ENCODE data around the gene SCN2A. TPM values are rescaled to one million over a fixed set of nuclear protein-coding genes. Genes with fewer than 3 reads are reported as not detected.
"Not testable (repeated sequence)": the region's sequence is repeated elsewhere in the genome, so short reads cannot be mapped to it uniquely, and the experiment has no call there.

SCN2A gene
- total RNA-seq, 1 donor from 2014 or later: 2.9 TPM

GRCh38 chr2:165312999-165313398 lies 73.8 kb downstream of the SCN2A start:
- Mint-ChIP-seq H3K9me3 (no peaks in the 10 kb centered on the region), H3K4me1 (no peaks in the 10 kb centered on the region), H3K27me3 (ENCODE audit: low read depth) (peaks cover 3% of the 10 kb centered on the region), H3K36me3 (no peaks in the 10 kb centered on the region), H3K4me3 (no peak overlapping the region), H3K27ac (no peak overlapping the region)
- no peak for DNase-seq (ENCODE audit: low spot score in 2 of 2, unreplicated experiment in 2 of 2)
- no peak for TF ChIP-seq CTCF (IDR thresholded peaks at IDR 0.05; ENCODE audit: unreplicated experiment)

DNA sequence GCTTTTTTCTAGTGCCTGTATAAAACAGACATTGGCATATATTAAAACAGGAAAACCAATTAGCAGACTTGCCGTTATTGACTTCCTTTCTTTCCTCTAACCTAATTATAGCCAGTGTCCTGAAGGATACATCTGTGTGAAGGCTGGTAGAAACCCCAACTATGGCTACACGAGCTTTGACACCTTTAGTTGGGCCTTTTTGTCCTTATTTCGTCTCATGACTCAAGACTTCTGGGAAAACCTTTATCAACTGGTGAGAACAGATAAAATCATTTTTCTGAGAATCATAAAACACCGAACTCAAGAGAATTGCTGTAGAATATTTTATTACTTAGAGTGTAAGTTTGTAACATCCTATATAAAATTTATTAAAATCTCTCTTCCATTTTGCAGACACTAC lies 74.3 kb downstream of the SCN2A start:
- Mint-ChIP-seq H3K27me3 (ENCODE audit: low read depth) (peaks cover 3% of the 10 kb centered on the region), H3K36me3 (no peaks in the 10 kb centered on the region), H3K4me1 (no peaks in the 10 kb centered on the region), H3K4me3 (no peak overlapping the region), H3K9me3 (no peaks in the 10 kb centered on the region), H3K27ac (no peak overlapping the region)
- no peak for TF ChIP-seq CTCF (IDR thresholded peaks at IDR 0.05; ENCODE audit: unreplicated experiment)
- no peak for DNase-seq (ENCODE audit: low spot score in 2 of 2, unreplicated experiment in 2 of 2)

DNA sequence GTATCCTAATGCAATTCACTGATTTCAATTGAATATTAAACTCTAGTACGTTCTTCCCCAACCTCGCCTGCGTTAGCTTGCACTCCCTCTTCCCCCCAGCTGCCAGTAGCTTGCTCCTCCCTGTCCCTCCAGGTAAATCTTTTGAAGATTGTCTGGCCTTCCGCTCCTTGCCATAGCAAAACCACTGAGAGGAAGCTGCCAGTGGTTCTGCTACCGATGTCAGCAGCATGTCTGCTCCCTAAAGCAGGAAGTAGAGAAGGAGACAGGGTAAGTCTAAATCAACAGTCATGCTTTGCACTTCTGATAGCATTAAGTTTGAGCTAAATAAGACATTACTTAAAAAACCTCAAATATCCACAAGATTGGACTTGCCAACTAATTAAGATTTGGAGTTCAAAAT lies 89.1 kb downstream of the SCN2A start:
- Mint-ChIP-seq H3K4me3 (no peak overlapping the region), H3K27me3 (ENCODE audit: low read depth) (peaks cover 3% of the 10 kb centered on the region), H3K9me3 (no peaks in the 10 kb centered on the region), H3K36me3 (no peaks in the 10 kb centered on the region), H3K27ac (no peak overlapping the region), H3K4me1 (no peaks in the 10 kb centered on the region)
- no peak for DNase-seq (ENCODE audit: low spot score in 2 of 2, unreplicated experiment in 2 of 2)
- TF ChIP-seq CTCF (IDR thresholded peaks at IDR 0.05; ENCODE audit: unreplicated experiment): no peak

DNA sequence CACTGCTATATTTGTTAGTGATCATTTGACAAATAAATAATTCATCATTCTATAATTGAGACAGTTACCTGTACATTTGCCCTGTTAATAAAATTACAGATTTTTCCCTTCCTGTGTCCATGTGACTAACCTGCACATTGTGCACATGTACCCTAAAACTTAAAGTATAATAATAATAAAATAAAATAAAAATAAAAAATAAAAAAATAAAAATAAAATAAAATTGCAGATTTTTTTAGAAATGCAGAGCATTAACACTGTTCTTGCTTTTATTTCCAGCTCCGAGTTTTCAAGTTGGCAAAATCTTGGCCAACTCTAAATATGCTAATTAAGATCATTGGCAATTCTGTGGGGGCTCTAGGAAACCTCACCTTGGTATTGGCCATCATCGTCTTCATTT lies 105.1 kb downstream of the SCN2A start:
- not testable (repeated sequence) for H3K27me3 Mint-ChIP-seq (ENCODE audit: low read depth); DNase-seq (ENCODE audit: low spot score in 2 of 2, unreplicated experiment in 2 of 2); H3K4me1 Mint-ChIP-seq; H3K36me3 Mint-ChIP-seq; H3K27ac Mint-ChIP-seq; H3K4me3 Mint-ChIP-seq
- H3K9me3 Mint-ChIP-seq: peaks cover 10% of the 10 kb centered on the region

GRCh38 chr2:165348441-165348840 lies 109.2 kb downstream of the SCN2A start:
- H3K27me3 Mint-ChIP-seq (ENCODE audit: low read depth): no peaks in the 10 kb centered on the region
- peaks cover 3% of the 10 kb centered on the region for H3K36me3 Mint-ChIP-seq

GRCh38 chr2:165349181-165349580 lies 110.0 kb downstream of the SCN2A start:
- Mint-ChIP-seq H3K9me3 (peaks cover 15% of the 10 kb centered on the region), H3K4me1 (no peaks in the 10 kb centered on the region), H3K36me3 (peaks cover 3% of the 10 kb centered on the region), H3K4me3 (no peak overlapping the region), H3K27ac (no peak overlapping the region), H3K27me3 (ENCODE audit: low read depth) (no peaks in the 10 kb centered on the region)
- TF ChIP-seq CTCF (IDR thresholded peaks at IDR 0.05; ENCODE audit: unreplicated experiment): no peak
- DNase-seq (ENCODE audit: low spot score in 2 of 2, unreplicated experiment in 2 of 2): no peak

More at GRCh38 chr2:165348441-165348840, 109.2 kb downstream of the SCN2A start:
- H3K9me3 Mint-ChIP-seq: peaks cover 15% of the 10 kb centered on the region
- no peaks in the 10 kb centered on the region for H3K4me1 Mint-ChIP-seq
- no peak overlapping the region for H3K27ac Mint-ChIP-seq
- no peak overlapping the region for H3K4me3 Mint-ChIP-seq
- no peak for TF ChIP-seq CTCF (IDR thresholded peaks at IDR 0.05; ENCODE audit: unreplicated experiment)
- no peak for DNase-seq (ENCODE audit: low spot score in 2 of 2, unreplicated experiment in 2 of 2)

Measured in mesothelial cell of epicardium (in vitro differentiated cells).